CD8-positive, alpha-beta memory T cell (primary cell): ENCODE data around the gene UTY. TPM values are rescaled to one million over a fixed set of nuclear protein-coding genes. Genes with fewer than 3 reads are reported as not detected.

Experiments
- CTCF ChIA-PET: fragments of 350-600 bp; sonication (Branson Sonifier 250); formaldehyde crosslinking; loops from one replicate; lab custom pipeline; 2021; ENCODE audit warnings: antibody characterized with exemption; lab: Charles Lee
- POLR2A ChIA-PET: fragments of 350-600 bp; sonication (Branson Sonifier 250); formaldehyde crosslinking; loops from one replicate; lab custom pipeline; 2021; ENCODE audit warnings: antibody characterized with exemption; lab: Charles Lee
- DNase-seq, 5 donors: peaks; one replicate each; pipeline versions ENCODE4 v3.0.0 to v3.0.0-alpha.2; 2020 to 2022; ENCODE audit warnings: mixed read lengths in 1 of 5
- H3K27ac ChIP-seq: one replicate; pipeline ENCODE4 v1.7.0; 2013; ENCODE audit warnings: low read depth, mild to moderate bottlenecking, low read length, moderate library complexity
- H3K27me3 ChIP-seq: 2 replicates; pipeline ENCODE4 v1.7.0; 2013; ENCODE audit warnings: low read length, mild to moderate bottlenecking; ENCODE audit not compliant: insufficient read depth, poor library complexity, severe bottlenecking
- H3K36me3 ChIP-seq: 2 replicates; pipeline ENCODE4 v1.7.0; 2013; ENCODE audit warnings: mild to moderate bottlenecking, low read length, moderate library complexity; ENCODE audit not compliant: insufficient read depth
- H3K4me1 ChIP-seq: 2 replicates; pipeline ENCODE4 v1.7.0; 2013; ENCODE audit warnings: mild to moderate bottlenecking, low read length, moderate library complexity; ENCODE audit not compliant: insufficient read depth
- H3K4me3 ChIP-seq: 2 replicates; pipeline ENCODE4 v1.7.0; 2013; ENCODE audit warnings: mild to moderate bottlenecking, low read length
- H3K9me3 ChIP-seq: 2 replicates; pipeline ENCODE4 v1.7.0; 2013; ENCODE audit warnings: mild to moderate bottlenecking, low read length
- H3K27ac Mint-ChIP-seq, 8 donors: one replicate each; pipeline ENCODE4 v1.8.0; 2020 to 2021; ENCODE audit warnings: mixed read lengths in 8 of 8, mild to moderate bottlenecking in 6 of 8, inconsistent platforms in 3 of 8, moderate library complexity in 3 of 8
- H3K27me3 Mint-ChIP-seq, 2 donors: one replicate each; pipeline ENCODE4 v1.8.0; 2020 to 2021; ENCODE audit warnings: mixed read lengths in 2 of 2, mild to moderate bottlenecking in 1 of 2, moderate library complexity in 1 of 2
- H3K36me3 Mint-ChIP-seq, 3 donors: one replicate each; pipeline ENCODE4 v1.8.0; 2020 to 2021; ENCODE audit warnings: mixed read lengths in 3 of 3, inconsistent platforms in 1 of 3, mild to moderate bottlenecking in 1 of 3
- H3K4me1 Mint-ChIP-seq, 3 donors: one replicate each; pipeline ENCODE4 v1.8.0; 2020 to 2021; ENCODE audit warnings: mixed read lengths in 3 of 3, inconsistent platforms in 1 of 3, mild to moderate bottlenecking in 1 of 3
- H3K4me3 Mint-ChIP-seq, 7 donors: one replicate each; pipeline ENCODE4 v1.8.0; 2020 to 2021; ENCODE audit warnings: mixed read lengths in 7 of 7, mild to moderate bottlenecking in 6 of 7, moderate library complexity in 4 of 7, inconsistent platforms in 2 of 7
- H3K9me3 Mint-ChIP-seq, 5 donors: one replicate each; pipeline ENCODE4 v1.8.0; 2020 to 2022; ENCODE audit warnings: mixed read lengths in 5 of 5, mild to moderate bottlenecking in 3 of 5, moderate library complexity in 2 of 5, inconsistent platforms in 1 of 5
- polyA plus RNA-seq: library from polyadenylated mRNA; unstranded; fragments of 300-500 nt; fragmentation: Illumina TruSeq; gene quantifications from one replicate; pipeline ENCODE4 v1.2.3, GENCODE V29; 2021
- total RNA-seq, 2 experiments: library from RNA; stranded (reverse); gene quantifications; one replicate each; pipeline ENCODE4 v1.2.3, GENCODE V29; 2021

The UTY gene
- total and polyA plus RNA-seq, 3 experiments from 2014 or later = 16.3 to 18.4 TPM; not detected in 1

GRCh38 chrY:13233118-13233517, 246.7 kb downstream of the UTY start:
- no peak overlapping the region for H3K27ac ChIP-seq
- H3K27me3 ChIP-seq = no peaks in the 10 kb centered on the region
- DNase-seq = no peak
- H3K27ac Mint-ChIP-seq = no peak overlapping the region
- H3K4me3 ChIP-seq = no peak overlapping the region
- H3K4me1 ChIP-seq = no peaks in the 10 kb centered on the region
- peaks cover 0 to 3% (median 0%) of the 10 kb centered on the region in 3 donors for H3K4me1 Mint-ChIP-seq
- H3K36me3 ChIP-seq = no peaks in the 10 kb centered on the region
- CTCF ChIA-PET = no interaction called here
- POLR2A ChIA-PET = no interaction called here
- no peak overlapping the region for H3K4me3 Mint-ChIP-seq
- H3K9me3 ChIP-seq = no peaks in the 10 kb centered on the region
- H3K27me3 Mint-ChIP-seq = no peaks in the 10 kb centered on the region
- peaks cover 0 to 14% (median 0%) of the 10 kb centered on the region in 5 donors for H3K9me3 Mint-ChIP-seq
- H3K36me3 Mint-ChIP-seq = peaks cover 0 to 28% (median 0%) of the 10 kb centered on the region in 3 donors

GRCh38 chrY:13227354-13227953, 252.4 kb downstream of the UTY start:
- DNase-seq = no peak

GRCh38 chrY:13210961-13211646, 268.7 kb downstream of the UTY start:
- Mint-ChIP-seq H3K4me1 (no peaks in the 10 kb centered on the region), H3K9me3 (no peaks in the 10 kb centered on the region), H3K36me3 (no peaks in the 10 kb centered on the region), H3K27me3 (no peaks in the 10 kb centered on the region), H3K4me3 (no peak overlapping the region), H3K27ac (no peak overlapping the region)
- Histone ChIP-seq H3K27me3 (no peaks in the 10 kb centered on the region), H3K4me1 (no peaks in the 10 kb centered on the region), H3K27ac (no peak overlapping the region), H3K9me3 (no peaks in the 10 kb centered on the region), H3K36me3 (no peaks in the 10 kb centered on the region), H3K4me3 (no peak overlapping the region)
- CTCF ChIA-PET = no interaction called here
- no peak for DNase-seq
- POLR2A ChIA-PET = no interaction called here

More at GRCh38 chrY:13227354-13227953, 252.4 kb downstream of the UTY start:
- Histone ChIP-seq H3K4me1 (no peaks in the 10 kb centered on the region), H3K4me3 (no peak overlapping the region), H3K27me3 (no peaks in the 10 kb centered on the region), H3K36me3 (no peaks in the 10 kb centered on the region), H3K9me3 (no peaks in the 10 kb centered on the region), H3K27ac (no peak overlapping the region)
- Mint-ChIP-seq H3K27ac (no peak overlapping the region), H3K36me3 (no peaks in the 10 kb centered on the region), H3K27me3 (no peaks in the 10 kb centered on the region), H3K9me3 (peaks cover 0 to 3% (median 0%) of the 10 kb centered on the region in 5 donors), H3K4me1 (peaks cover 0 to 3% (median 0%) of the 10 kb centered on the region in 3 donors), H3K4me3 (no peak overlapping the region)
- ChIA-PET POLR2A (no interaction called here), CTCF (no interaction called here)

GRCh38 chrY:13205214-13205613, 274.6 kb downstream of the UTY start:
- Histone ChIP-seq H3K27me3 (no peaks in the 10 kb centered on the region), H3K4me1 (no peaks in the 10 kb centered on the region), H3K9me3 (no peaks in the 10 kb centered on the region), H3K27ac (no peak overlapping the region), H3K4me3 (no peak overlapping the region), H3K36me3 (no peaks in the 10 kb centered on the region)
- Mint-ChIP-seq H3K36me3 (no peaks in the 10 kb centered on the region), H3K27me3 (no peaks in the 10 kb centered on the region), H3K9me3 (no peaks in the 10 kb centered on the region), H3K4me1 (no peaks in the 10 kb centered on the region), H3K27ac (no peak overlapping the region), H3K4me3 (no peak overlapping the region)
- ChIA-PET CTCF (no interaction called here), POLR2A (no interaction called here)
- DNase-seq = no peak

Other genes starting within 250 kb of the UTY start
- gene TMSB4Y, start 223.9 kb upstream of the UTY start, total RNA-seq = 1 to 10 TPM; 1.4 to 1.8 TPM
- gene TMSB4Y, start 223.9 kb upstream of the UTY start, polyA plus RNA-seq = not detected